Measurements from ENCODE around the gene EHMT2.
"Not testable (repeated sequence)": the region's sequence is repeated elsewhere in the genome, so short reads cannot be mapped to it uniquely, and the experiment has no call there.

EHMT2 gene

GRCh38 chr6:31862344-31863235 lies 34.9 kb downstream of the EHMT2 start, which contains the start of gene NEU1:
TSS of gene NEU1 (minus strand) at chr6:31862821. CDS start at chr6:31862776, 45 bp downstream.
- DNase-seq (ENCODE audit: insufficient read length, low spot score) (peak; percentile 99), FAIRE-seq (no peak)
- no peak for TF ChIP-seq CTCF (IDR thresholded peaks at IDR 0.05; ENCODE audit: insufficient read depth, missing control alignments)

GRCh38 chr6:31861919-31862343 lies 35.6 kb downstream of the EHMT2 start:
- TF ChIP-seq CTCF (IDR thresholded peaks at IDR 0.05; ENCODE audit: insufficient read depth, missing control alignments), result no peak
- FAIRE-seq (no peak), DNase-seq (ENCODE audit: insufficient read length, low spot score) (no peak)

GRCh38 chr6:31861150-31861549 lies 36.3 kb downstream of the EHMT2 start:
- no peak for DNase-seq (ENCODE audit: insufficient read length, low spot score)
- FAIRE-seq, result no peak
- no peak for TF ChIP-seq CTCF (IDR thresholded peaks at IDR 0.05; ENCODE audit: insufficient read depth, missing control alignments)

GRCh38 chr6:31860349-31860748 lies 37.1 kb downstream of the EHMT2 start:
- DNase-seq (ENCODE audit: insufficient read length, low spot score) (no peak), FAIRE-seq (no peak)
- TF ChIP-seq CTCF (IDR thresholded peaks at IDR 0.05; ENCODE audit: insufficient read depth, missing control alignments), result no peak

GRCh38 chr6:31859923-31860322 lies 37.6 kb downstream of the EHMT2 start:
- no peak for TF ChIP-seq CTCF (IDR thresholded peaks at IDR 0.05; ENCODE audit: insufficient read depth, missing control alignments)
- DNase-seq (ENCODE audit: insufficient read length, low spot score) (no peak), FAIRE-seq (no peak)

- TF ChIP-seq CTCF (IDR thresholded peaks at IDR 0.05; ENCODE audit: insufficient read depth, missing control alignments), result no peak
- no peak for FAIRE-seq
These were observed 38.8 kb downstream of the EHMT2 start for GRCh38 chr6:31858707-31859106.

GRCh38 chr6:31857774-31858173 lies 39.7 kb downstream of the EHMT2 start:
- DNase-seq (ENCODE audit: insufficient read length, low spot score); FAIRE-seq: not testable (repeated sequence)

More at GRCh38 chr6:31858707-31859106, 38.8 kb downstream of the EHMT2 start:
- DNase-seq (ENCODE audit: insufficient read length, low spot score), result no peak

- FAIRE-seq; DNase-seq (ENCODE audit: insufficient read length, low spot score): not testable (repeated sequence)
These were observed 45.3 kb downstream of the EHMT2 start for GRCh38 chr6:31851980-31852718.
